Lower leg skin (tissue), 3 donors: Measurements from ENCODE around the gene NAV2.

ENCODE experiments used
- CTCF ChIP-seq, 3 donors: fragments of 450-650 bp; IDR thresholded peaks; one replicate each; pipeline ENCODE4 v1.5.1; 2016; ENCODE audit warnings: antibody characterized with exemption in 3 of 3, mild to moderate bottlenecking in 3 of 3, moderate library complexity in 2 of 3
- POLR2A ChIP-seq, 2 donors: fragments of 450-650 bp; IDR thresholded peaks; one replicate each; pipeline ENCODE4 v1.6.1; 2016 to 2017; ENCODE audit warnings: antibody characterized with exemption in 2 of 2, mild to moderate bottlenecking in 1 of 2, moderate library complexity in 1 of 2

GRCh38 chr11:19936461-19936860 is 223.8 kb downstream of the NAV2 start:
- TF ChIP-seq CTCF (IDR thresholded peaks at IDR 0.05), result no peak
- no peak for TF ChIP-seq POLR2A (IDR thresholded peaks at IDR 0.05)
